Measurements from ENCODE around the gene ARHGEF11.

Gene ARHGEF11

DNA sequence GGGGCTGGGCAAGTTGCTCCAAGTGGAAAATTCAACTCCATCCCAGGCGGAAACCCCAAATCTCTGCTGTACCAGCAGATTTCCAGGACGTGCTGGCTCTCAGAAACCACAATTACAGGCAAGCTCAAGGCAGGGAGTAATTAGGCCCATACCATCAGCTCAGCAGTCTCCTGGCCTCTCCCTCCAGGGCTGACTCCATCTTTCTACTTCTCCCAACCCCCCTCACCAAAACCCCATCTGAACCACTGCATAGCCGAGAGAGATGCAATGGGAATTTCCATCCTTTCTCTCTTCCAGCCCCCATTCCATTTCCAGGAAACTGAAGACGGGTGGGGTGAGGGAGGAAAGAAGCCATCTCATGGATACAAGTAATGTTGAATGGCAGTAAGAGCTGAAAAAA lies 41.2 kb downstream of the ARHGEF11 start:
- no peaks in the 10 kb centered on the region for H3K36me3 ChIP-seq (ENCODE audit: control insufficient read depth in 1 of 2, insufficient read depth in 2 of 2, low read depth in 1 of 2, low read length in 2 of 2)
- no peak overlapping the region for H2BK12ac ChIP-seq (ENCODE audit: low read length in 2 of 2)
- H3K4me2 ChIP-seq (ENCODE audit: low read length, poor library complexity, severe bottlenecking), result no peak overlapping the region
- 81% methylated on average over 2 of the region's 4 CpGs for WGBS
- H2BK15ac ChIP-seq (ENCODE audit: low read depth, poor library complexity, severe bottlenecking), result no peak overlapping the region
- no peak overlapping the region for H3K9ac ChIP-seq (ENCODE audit: low read length)
- H3K27me3 ChIP-seq (ENCODE audit: control insufficient read depth in 1 of 2, insufficient read depth in 1 of 2, low read length in 2 of 2), result no peaks in the 10 kb centered on the region
- H3K4ac ChIP-seq (ENCODE audit: low read depth in 1 of 2, low read length in 2 of 2), result no peak overlapping the region
- H2AK5ac ChIP-seq (ENCODE audit: low read length, severe bottlenecking), result no peak overlapping the region
- H2AFZ ChIP-seq (ENCODE audit: low read depth, low read length), result no peak overlapping the region
- no peak overlapping the region for H3K4me3 ChIP-seq (ENCODE audit: insufficient read depth in 1 of 2, low read depth in 1 of 2, low read length in 2 of 2)
- no peak overlapping the region for H4K91ac ChIP-seq (ENCODE audit: low read length)
- no peak overlapping the region for H4K8ac ChIP-seq (ENCODE audit: low read length)
- H3K9me3 ChIP-seq (ENCODE audit: control insufficient read depth, low read length), result no peaks in the 10 kb centered on the region
- no peak overlapping the region for H3K27ac ChIP-seq (ENCODE audit: low read length, poor library complexity, severe bottlenecking)
- H3K4me1 ChIP-seq (ENCODE audit: control insufficient read depth, insufficient read depth, low read depth, low read length), result peaks cover 7% of the 10 kb centered on the region
- H2BK5ac ChIP-seq (ENCODE audit: low read depth, low read length, poor library complexity, severe bottlenecking), result no peak overlapping the region
- H3K79me1 ChIP-seq (replicated peaks; ENCODE audit: low read length, poor library complexity, severe bottlenecking), result peaks cover 52% of the 10 kb centered on the region
- H3K23ac ChIP-seq (ENCODE audit: low read length in 2 of 2), result no peak overlapping the region
- no peak overlapping the region for H2BK120ac ChIP-seq (ENCODE audit: low read depth, low read length)
- peak; percentile 23 for DNase-seq
- H3K18ac ChIP-seq (ENCODE audit: low read depth in 1 of 2, low read length in 2 of 2), result peak overlapping the region in 1 of 2 experiments; percentile 5
- H3K14ac ChIP-seq (ENCODE audit: low read length in 2 of 2), result no peak overlapping the region

DNA sequence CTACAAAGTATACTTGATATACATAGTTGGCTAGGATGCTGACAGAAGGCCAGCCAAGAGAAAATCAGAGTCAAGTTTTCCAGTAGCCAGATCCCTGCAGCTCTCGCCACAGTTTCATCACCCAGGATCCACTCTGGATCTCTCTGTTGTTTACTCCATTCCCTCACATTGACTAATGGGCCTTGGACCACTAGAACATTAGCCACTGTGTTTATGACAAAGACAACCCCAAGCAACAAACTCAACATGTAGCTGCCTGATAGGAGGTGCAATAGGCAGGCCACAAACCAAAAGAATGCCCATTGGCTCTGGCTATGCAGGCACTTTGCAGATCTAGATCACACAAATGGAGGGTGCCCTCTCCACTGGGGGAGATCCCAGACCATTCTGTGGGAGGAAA lies 44.2 kb downstream of the ARHGEF11 start:
- Histone ChIP-seq H3K18ac (ENCODE audit: low read depth in 1 of 2, low read length in 2 of 2) (no peak overlapping the region), H3K9me3 (ENCODE audit: control insufficient read depth, low read length) (no peaks in the 10 kb centered on the region), H3K79me1 (replicated peaks; ENCODE audit: low read length, poor library complexity, severe bottlenecking) (peaks cover 44% of the 10 kb centered on the region), H3K4me3 (ENCODE audit: insufficient read depth in 1 of 2, low read depth in 1 of 2, low read length in 2 of 2) (no peak overlapping the region), H2BK12ac (ENCODE audit: low read length in 2 of 2) (no peak overlapping the region), H4K8ac (ENCODE audit: low read length) (no peak overlapping the region), H2AFZ (ENCODE audit: low read depth, low read length) (no peak overlapping the region), H4K91ac (ENCODE audit: low read length) (no peak overlapping the region), H3K23ac (ENCODE audit: low read length in 2 of 2) (no peak overlapping the region), H3K4ac (ENCODE audit: low read depth in 1 of 2, low read length in 2 of 2) (no peak overlapping the region), H3K27me3 (ENCODE audit: control insufficient read depth in 1 of 2, insufficient read depth in 1 of 2, low read length in 2 of 2) (no peaks in the 10 kb centered on the region), H3K4me1 (ENCODE audit: control insufficient read depth, insufficient read depth, low read depth, low read length) (peaks cover 7% of the 10 kb centered on the region), H2BK5ac (ENCODE audit: low read depth, low read length, poor library complexity, severe bottlenecking) (no peak overlapping the region), H2BK120ac (ENCODE audit: low read depth, low read length) (no peak overlapping the region), H3K27ac (ENCODE audit: low read length, poor library complexity, severe bottlenecking) (no peak overlapping the region), H3K4me2 (ENCODE audit: low read length, poor library complexity, severe bottlenecking) (no peak overlapping the region), H3K36me3 (ENCODE audit: control insufficient read depth in 1 of 2, insufficient read depth in 2 of 2, low read depth in 1 of 2, low read length in 2 of 2) (no peaks in the 10 kb centered on the region), H3K9ac (ENCODE audit: low read length) (no peak overlapping the region), H2BK15ac (ENCODE audit: low read depth, poor library complexity, severe bottlenecking) (no peak overlapping the region), H3K14ac (ENCODE audit: low read length in 2 of 2) (no peak overlapping the region), H2AK5ac (ENCODE audit: low read length, severe bottlenecking) (no peak overlapping the region)
- 82% methylated on average over 1 of the region's 1 CpG for WGBS
- peak; percentile 68 for DNase-seq

DNA sequence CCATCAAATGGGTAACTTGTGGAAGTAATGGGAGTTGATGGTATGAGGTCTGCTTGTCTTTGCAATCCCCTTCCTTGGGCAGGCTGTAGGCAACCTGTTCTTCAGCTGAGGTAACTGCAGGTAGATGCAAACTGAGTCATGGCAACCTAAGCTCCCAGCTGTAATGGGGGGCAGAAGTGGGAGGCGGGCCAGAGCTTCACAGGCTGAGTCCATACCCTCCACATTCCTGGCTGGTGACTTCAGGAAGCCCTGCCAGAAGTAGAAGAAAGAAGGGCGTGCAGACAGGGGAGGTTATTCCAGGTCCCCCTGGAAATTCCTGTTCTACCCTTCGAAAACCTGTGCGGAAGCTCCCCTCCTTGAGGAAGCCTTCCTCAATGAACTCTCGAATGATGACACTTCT lies 44.9 kb downstream of the ARHGEF11 start:
- 90% methylated on average over 5 of the region's 5 CpGs for WGBS
- no peak overlapping the region for H2AK5ac ChIP-seq (ENCODE audit: low read length, severe bottlenecking)

DNA sequence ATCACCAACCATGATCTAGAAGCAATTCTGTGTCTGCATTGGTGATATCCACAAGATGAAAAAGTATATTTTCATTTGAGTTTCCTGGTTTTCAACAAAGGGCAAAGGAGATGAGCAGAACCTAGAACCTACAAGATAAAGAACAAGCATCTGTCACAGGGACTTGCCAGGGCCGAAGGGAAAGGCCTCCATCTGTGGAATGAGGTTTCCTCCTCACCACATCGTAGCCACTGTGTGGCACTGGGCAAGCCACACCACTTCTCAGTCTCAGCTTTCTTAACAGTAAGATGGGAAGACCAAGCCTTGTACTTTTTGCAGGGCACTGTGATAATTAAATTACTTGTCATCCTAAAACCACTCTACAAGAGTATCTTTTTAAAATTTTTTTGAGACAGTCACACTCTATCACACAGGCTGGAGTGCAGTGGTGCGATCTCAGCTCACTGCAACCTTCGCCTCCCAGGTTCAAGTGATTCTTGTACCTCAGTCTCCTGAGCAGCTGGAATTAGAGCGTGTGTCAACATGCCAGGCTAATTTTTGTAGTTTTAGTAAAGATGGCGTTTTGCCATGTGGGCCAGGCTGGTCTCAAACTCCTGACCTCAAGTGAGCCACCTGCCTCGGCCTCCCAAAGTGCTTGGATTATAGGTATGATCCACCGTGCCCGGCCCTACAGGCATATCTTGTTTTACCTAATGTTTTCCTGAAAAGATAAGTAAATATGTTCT lies 45.8 kb downstream of the ARHGEF11 start:
- H4K8ac ChIP-seq (ENCODE audit: low read length), result no peak overlapping the region
- H3K18ac ChIP-seq (ENCODE audit: low read depth in 1 of 2, low read length in 2 of 2), result no peak overlapping the region
- H2BK15ac ChIP-seq (ENCODE audit: low read depth, poor library complexity, severe bottlenecking), result no peak overlapping the region
- no peak overlapping the region for H2BK12ac ChIP-seq (ENCODE audit: low read length in 2 of 2)
- no peak overlapping the region for H2AK5ac ChIP-seq (ENCODE audit: low read length, severe bottlenecking)
- DNase-seq, result no peak
- no peak overlapping the region for H4K91ac ChIP-seq (ENCODE audit: low read length)
- no peaks in the 10 kb centered on the region for H3K9me3 ChIP-seq (ENCODE audit: control insufficient read depth, low read length)
- peaks cover 7% of the 10 kb centered on the region for H3K4me1 ChIP-seq (ENCODE audit: control insufficient read depth, insufficient read depth, low read depth, low read length)
- no peak overlapping the region for H3K14ac ChIP-seq (ENCODE audit: low read length in 2 of 2)
- H3K4me2 ChIP-seq (ENCODE audit: low read length, poor library complexity, severe bottlenecking), result no peak overlapping the region
- no peaks in the 10 kb centered on the region for H3K27me3 ChIP-seq (ENCODE audit: control insufficient read depth in 1 of 2, insufficient read depth in 1 of 2, low read length in 2 of 2)
- H3K9ac ChIP-seq (ENCODE audit: low read length), result no peak overlapping the region
- 100% methylated on average over 7 of the region's 9 CpGs for WGBS
- peaks cover 44% of the 10 kb centered on the region for H3K79me1 ChIP-seq (replicated peaks; ENCODE audit: low read length, poor library complexity, severe bottlenecking)
- H3K23ac ChIP-seq (ENCODE audit: low read length in 2 of 2), result no peak overlapping the region
- H2AFZ ChIP-seq (ENCODE audit: low read depth, low read length), result no peak overlapping the region
- no peaks in the 10 kb centered on the region for H3K36me3 ChIP-seq (ENCODE audit: control insufficient read depth in 1 of 2, insufficient read depth in 2 of 2, low read depth in 1 of 2, low read length in 2 of 2)
- no peak overlapping the region for H2BK120ac ChIP-seq (ENCODE audit: low read depth, low read length)
- H3K27ac ChIP-seq (ENCODE audit: low read length, poor library complexity, severe bottlenecking), result no peak overlapping the region
- H3K4me3 ChIP-seq (ENCODE audit: insufficient read depth in 1 of 2, low read depth in 1 of 2, low read length in 2 of 2), result no peak overlapping the region
- no peak overlapping the region for H2BK5ac ChIP-seq (ENCODE audit: low read depth, low read length, poor library complexity, severe bottlenecking)
- H3K4ac ChIP-seq (ENCODE audit: low read depth in 1 of 2, low read length in 2 of 2), result no peak overlapping the region

More for the DNA sequence above, 44.9 kb downstream of the ARHGEF11 start:
- Histone ChIP-seq H3K79me1 (replicated peaks; ENCODE audit: low read length, poor library complexity, severe bottlenecking) (peaks cover 40% of the 10 kb centered on the region), H3K4me2 (ENCODE audit: low read length, poor library complexity, severe bottlenecking) (no peak overlapping the region), H3K14ac (ENCODE audit: low read length in 2 of 2) (no peak overlapping the region), H3K4me1 (ENCODE audit: control insufficient read depth, insufficient read depth, low read depth, low read length) (peaks cover 7% of the 10 kb centered on the region), H3K36me3 (ENCODE audit: control insufficient read depth in 1 of 2, insufficient read depth in 2 of 2, low read depth in 1 of 2, low read length in 2 of 2) (no peaks in the 10 kb centered on the region), H3K4ac (ENCODE audit: low read depth in 1 of 2, low read length in 2 of 2) (no peak overlapping the region), H4K8ac (ENCODE audit: low read length) (no peak overlapping the region), H4K91ac (ENCODE audit: low read length) (no peak overlapping the region), H3K23ac (ENCODE audit: low read length in 2 of 2) (peak overlapping the region in 1 of 2 experiments; percentile 56), H3K9me3 (ENCODE audit: control insufficient read depth, low read length) (no peaks in the 10 kb centered on the region), H3K27ac (ENCODE audit: low read length, poor library complexity, severe bottlenecking) (no peak overlapping the region), H3K18ac (ENCODE audit: low read depth in 1 of 2, low read length in 2 of 2) (no peak overlapping the region), H2BK5ac (ENCODE audit: low read depth, low read length, poor library complexity, severe bottlenecking) (no peak overlapping the region), H2BK120ac (ENCODE audit: low read depth, low read length) (no peak overlapping the region), H3K4me3 (ENCODE audit: insufficient read depth in 1 of 2, low read depth in 1 of 2, low read length in 2 of 2) (no peak overlapping the region), H3K27me3 (ENCODE audit: control insufficient read depth in 1 of 2, insufficient read depth in 1 of 2, low read length in 2 of 2) (no peaks in the 10 kb centered on the region), H3K9ac (ENCODE audit: low read length) (no peak overlapping the region), H2BK15ac (ENCODE audit: low read depth, poor library complexity, severe bottlenecking) (no peak overlapping the region), H2AFZ (ENCODE audit: low read depth, low read length) (no peak overlapping the region), H2BK12ac (ENCODE audit: low read length in 2 of 2) (no peak overlapping the region)
- DNase-seq, result no peak
